ENCODE results near the gene SYTL2. TPM values are rescaled to one million over a fixed set of nuclear protein-coding genes. Genes with fewer than 3 reads are reported as not detected.

SYTL2 gene
- total RNA-seq, 2 donors from 2014 or later, result 144 to 183 TPM

DNA sequence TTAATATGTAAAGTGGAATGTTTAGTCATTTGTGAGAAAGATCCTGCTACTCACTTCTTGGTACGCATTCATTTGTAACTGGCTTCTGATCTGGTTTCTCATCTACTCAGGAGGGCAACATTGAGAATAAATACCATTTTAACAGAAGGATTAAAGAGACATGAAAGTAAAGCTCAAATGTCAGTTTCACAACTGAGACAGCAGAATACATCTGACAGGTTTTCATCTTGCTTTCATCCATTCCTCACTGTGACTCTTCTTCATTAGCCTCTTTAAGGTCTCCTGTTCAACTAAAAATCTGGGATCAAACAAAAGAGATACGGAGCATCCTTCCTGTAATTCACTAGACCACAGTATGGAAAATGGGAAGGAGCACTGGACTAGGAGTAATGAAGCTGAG is 93.5 kb downstream of the SYTL2 start:
- intact Hi-C loops (cut with DNase I), result loop anchor here in 1 of 2 donors (10.0 kb wide), 1 partner anchor 87 kb away; no protein-coding TSS in a partner anchor
- DNase-seq (ENCODE audit: low spot score), result no peak

DNA sequence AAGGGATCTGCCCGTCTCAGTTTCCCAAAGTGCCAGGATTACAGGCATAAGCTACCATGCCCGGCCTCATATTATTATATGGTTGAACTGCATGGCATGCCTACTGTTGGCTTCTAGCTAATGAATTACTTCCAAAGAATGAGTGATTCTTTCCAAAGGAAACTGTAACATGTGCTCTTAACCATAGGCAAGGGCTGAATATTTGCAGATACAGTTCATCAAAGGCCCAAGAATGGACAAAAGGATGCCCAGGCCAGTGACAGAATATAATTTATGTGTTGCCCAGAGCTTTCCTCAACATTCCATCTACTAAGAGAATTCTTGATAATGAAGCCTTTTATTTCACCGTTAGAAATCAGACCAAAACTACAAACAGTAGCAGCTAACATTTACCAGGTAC is 98.0 kb downstream of the SYTL2 start:
- intact Hi-C loops (cut with DNase I), result loop anchor here in 1 of 2 donors (10.0 kb wide), 1 partner anchor 92 kb away; no protein-coding TSS in a partner anchor
- no peak for DNase-seq (ENCODE audit: low spot score)

DNA sequence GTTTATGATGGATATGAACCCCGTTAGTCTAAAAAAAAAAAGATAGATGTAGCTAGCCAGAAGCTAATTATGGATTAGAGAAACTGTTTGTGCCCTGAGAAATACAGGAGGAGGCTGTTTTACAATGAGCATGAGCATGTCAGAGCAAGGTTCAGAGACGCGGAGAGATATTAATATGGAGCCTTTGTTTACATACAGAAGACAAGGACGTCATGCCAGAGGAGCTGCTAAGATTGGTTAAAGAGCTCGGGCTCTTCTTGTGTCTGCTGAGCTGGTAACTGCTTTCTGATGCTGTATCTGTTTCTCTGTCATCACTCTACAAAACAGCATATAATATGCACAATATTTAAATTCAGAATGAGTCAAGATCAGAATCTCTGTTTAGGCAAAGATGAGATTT is 100.0 kb downstream of the SYTL2 start:
- intact Hi-C loops (cut with DNase I), result loop anchor here in 1 of 2 donors (10.0 kb wide), 1 partner anchor 94 kb away; no protein-coding TSS in a partner anchor
- DNase-seq (ENCODE audit: low spot score), result no peak

DNA sequence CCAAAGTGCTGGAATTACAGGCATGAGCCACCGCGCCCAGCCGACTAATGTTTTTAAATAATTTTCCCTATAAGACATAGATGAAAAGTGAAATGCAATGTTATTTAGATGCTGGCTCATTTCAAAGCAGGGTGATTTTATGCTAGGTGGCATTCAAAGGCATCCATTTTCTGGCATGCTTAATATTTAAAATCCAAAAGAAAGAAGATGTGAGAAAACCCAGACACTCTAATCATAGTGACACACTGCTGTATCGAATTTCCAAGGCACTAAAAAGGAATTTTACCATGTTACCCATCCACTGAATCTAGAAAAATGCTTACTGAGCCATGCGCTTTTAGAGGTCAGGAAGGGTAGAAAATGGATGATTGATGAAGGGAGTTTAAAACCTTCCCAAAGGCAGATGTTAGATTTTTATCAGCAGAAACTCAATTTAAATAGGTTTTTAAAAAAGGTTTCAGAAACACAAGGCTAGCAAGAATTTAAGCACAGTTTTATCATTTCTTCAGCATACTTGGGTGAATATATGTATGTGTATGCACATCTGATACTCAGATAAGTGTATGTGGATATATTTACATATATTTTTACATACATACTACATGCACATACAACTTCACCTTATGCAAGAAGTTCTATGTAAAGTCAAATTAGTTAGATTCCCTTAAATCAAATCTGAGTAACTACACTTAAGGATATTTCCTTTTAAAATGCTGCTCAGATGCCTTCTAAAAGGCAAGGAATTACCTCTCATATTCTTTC is 100.8 kb downstream of the SYTL2 start:
- no peak for DNase-seq (ENCODE audit: low spot score)
- intact Hi-C loops (cut with DNase I), result loop anchor here in 1 of 2 donors (10.0 kb wide), 1 partner anchor 95 kb away; no protein-coding TSS in a partner anchor

DNA sequence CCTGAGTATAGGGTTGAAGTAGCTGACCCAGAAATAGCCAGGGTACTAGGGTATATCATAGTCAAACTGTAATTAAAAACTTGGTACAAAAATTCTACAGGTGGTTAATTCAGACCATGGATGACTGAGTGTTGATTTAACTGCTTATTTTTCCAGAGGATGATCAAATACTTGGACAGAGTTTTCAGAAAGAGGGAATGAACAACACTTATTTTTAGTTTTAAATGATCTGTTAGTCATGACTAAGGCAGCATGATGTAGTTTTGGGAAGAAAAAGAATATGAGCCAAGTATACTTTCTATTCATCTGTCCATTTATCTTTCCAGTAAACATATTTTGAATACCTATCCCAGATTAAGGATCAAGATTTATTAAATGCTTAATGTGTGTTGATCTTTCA is 105.1 kb downstream of the SYTL2 start:
- DNase-seq (ENCODE audit: low spot score), result no peak
- intact Hi-C loops (cut with DNase I), result no loop called here

DNA sequence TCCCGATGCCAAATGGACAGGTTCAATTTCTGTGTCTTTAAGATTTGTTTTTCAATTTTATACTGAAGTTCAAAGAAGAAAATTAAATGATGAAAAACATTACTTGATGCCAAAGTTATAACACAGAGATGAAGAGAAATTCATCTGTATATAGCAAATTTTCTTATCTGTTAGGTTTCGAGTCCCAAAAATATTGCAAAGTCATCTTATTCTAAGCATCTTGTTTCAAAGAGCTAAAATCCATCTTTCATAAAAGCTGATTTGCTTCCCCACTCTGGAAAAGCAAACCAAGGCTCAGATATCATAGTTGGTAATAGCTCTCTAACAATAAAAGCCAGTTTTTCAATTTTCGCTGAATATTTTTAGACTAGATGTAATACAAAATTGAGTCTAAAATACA is 106.0 kb downstream of the SYTL2 start:
- intact Hi-C loops (cut with DNase I), result no loop called here
- DNase-seq (ENCODE audit: low spot score), result no peak

DNA sequence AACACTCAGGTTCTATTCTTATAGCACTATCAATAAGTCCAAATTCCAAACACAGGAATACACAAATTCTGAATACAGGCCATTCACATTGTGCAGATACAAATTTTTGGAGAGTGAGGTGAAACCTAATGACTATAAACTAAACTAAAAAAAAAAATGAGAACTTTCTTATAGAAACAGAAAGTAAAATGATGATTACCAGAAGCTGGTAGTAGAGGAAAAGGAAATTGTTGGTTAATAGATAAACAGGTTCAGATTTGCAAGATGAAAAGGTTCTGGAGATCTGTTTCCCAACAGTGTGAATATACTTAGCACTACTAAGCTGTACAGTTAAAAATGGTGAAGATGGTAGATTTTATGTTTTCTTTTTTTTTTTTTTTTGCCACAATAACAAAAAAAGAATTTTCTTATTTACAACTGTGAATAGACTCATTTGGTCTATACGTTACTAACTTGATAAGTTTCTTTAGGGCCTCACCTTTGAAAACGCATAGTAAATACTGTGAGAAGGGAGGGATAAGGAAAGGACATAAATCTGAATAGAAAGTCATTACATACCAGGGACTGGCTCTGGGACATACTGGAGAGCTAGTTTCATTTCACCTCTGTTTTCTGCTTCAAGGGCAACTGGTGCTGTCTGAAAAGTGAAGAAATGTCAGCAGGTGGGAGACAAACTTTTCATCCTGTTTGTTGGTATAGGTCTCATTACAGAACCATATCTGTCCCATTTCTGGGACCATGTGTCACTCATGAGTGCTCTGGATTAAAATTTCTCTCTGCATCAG is 110.8 kb downstream of the SYTL2 start:
- intact Hi-C loops (cut with DNase I), result loop anchor here in 1 of 2 donors (10.0 kb wide), 1 partner anchor 115 kb away; the partner anchor contains the start of gene SYTL2
- no peak for DNase-seq (ENCODE audit: low spot score)

DNA sequence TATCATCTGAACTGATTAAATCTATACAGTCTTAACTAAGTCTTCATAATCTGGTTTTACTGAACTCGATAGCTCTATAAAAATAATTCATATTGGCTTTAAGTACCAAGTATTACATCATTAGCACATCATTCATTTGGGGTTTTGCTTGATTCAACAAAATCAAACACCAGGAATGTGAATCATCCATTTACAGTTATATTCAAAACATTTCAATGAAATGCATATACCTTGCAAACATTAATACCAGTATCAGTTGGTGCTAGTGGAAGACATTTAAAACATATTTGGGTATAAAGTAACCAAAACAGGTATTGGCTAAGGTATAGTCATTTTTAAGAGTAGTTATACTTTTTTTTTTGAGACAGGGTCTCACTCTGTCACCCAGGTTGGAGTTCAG is 112.7 kb downstream of the SYTL2 start:
- no peak for DNase-seq (ENCODE audit: low spot score)
- intact Hi-C loops (cut with DNase I), result loop anchor here in 1 of 2 donors (10.0 kb wide), 1 partner anchor 117 kb away; the partner anchor contains the start of gene SYTL2

DNA sequence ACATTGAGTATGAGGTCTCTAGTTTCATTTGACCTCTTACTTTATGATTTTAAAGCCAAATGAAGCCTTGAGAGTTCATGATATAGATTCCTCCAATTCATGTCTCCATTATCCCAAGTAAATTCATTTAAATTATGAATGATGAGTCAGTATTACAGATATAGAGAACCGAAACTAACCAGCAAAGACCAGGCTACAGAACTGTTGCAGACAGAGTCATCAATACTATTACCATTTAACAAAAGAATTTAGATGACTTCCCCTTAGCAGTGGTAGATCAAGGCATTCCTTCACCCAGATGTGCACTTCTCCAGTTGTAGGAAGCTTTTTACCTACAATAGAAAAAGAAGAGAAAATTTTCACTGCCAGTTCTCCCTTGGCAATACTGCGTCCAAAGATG is 113.2 kb downstream of the SYTL2 start:
- no peak for DNase-seq (ENCODE audit: low spot score)
- intact Hi-C loops (cut with DNase I), result loop anchor here in 1 of 2 donors (10.0 kb wide), 1 partner anchor 117 kb away; the partner anchor contains the start of gene SYTL2

DNA sequence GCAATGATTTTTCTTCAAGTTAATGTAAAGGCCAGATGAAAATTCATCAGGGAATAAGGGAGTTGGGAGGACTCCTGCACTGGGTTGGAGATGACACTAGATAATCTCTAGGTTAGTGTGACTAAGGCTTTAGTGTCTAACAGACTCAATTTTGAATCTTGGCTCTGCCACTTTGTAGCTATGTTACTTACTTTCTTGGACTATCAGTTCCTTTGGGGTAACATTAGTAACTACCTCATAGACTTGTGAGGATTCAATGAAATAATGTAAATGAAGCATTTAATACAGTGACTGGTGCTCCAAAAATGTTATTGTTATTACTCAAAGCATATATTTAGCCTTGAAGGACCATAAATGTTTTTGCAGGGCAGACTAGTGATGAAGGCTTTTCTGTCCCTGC is 115.4 kb downstream of the SYTL2 start:
- intact Hi-C loops (cut with DNase I), result loop anchor here in 1 of 2 donors (10.0 kb wide), 1 partner anchor 119 kb away; the partner anchor contains the start of gene SYTL2

DNA sequence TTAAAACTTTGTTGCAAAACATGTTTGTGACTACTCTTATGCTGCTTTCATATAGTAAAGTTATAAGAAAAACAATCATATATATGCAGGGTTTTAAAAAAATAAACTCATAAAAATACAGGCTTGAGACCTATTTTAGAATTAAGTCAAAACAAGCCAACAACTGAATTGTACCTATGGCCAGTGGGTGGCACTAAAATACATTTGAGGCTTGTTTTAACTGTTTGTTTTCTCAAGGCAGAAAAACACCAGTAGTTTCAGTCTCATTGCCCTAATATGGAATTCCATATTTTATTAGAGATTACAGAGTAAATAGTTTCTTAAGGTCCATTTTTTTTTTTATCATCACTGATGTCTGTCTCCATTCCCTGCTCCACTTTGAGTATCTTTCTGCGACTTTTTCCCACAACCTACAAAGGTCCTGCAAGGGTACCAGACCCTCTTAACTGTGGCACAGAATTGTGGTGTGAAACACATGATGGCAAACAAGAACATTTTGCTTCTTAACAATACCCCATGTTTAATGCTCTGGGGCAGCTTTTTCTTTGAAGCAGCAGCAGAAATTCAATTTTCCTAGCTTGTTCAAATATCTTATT is 116.5 kb downstream of the SYTL2 start:
- no peak for DNase-seq (ENCODE audit: low spot score)
- intact Hi-C loops (cut with DNase I), result loop anchor here in 1 of 2 donors (10.0 kb wide), 1 partner anchor 120 kb away; the partner anchor contains the start of gene SYTL2

More for the DNA sequence above, 115.4 kb downstream of the SYTL2 start:
- DNase-seq (ENCODE audit: low spot score), result no peak

DNA sequence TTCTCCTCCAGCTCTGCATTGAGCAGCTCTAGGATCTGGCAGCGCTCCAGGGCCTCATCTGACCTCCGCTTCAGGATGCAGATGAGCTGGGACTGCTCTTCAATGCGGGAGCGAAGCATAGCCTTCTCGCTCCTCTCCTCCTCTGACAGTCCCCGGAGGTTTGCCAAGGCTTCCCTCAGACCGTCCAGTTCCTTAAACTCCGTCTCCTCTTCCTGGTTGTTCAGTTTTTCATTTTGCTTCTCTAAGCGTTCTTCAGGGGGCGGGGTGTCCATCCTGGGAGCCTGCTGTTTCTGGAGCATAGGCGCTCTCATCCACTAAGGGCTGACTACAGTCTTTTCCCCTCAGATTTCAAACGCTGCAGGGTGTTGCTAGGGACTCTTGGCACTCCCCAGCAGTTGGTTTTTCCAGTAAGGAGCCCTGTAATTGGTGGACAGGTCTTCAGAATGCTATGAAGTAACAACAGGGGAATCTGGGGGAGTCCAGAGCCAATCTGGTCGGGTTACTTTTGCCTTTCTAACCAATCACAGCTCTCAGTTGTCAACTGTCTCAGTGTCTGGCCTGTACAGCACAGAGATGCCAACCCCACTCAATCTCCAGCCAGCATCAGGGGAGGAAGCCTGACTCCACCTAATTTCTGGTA is 125.0 kb downstream of the SYTL2 start, which contains the start of gene CCDC89:
Gene CCDC89, minus strand, starts transcription at position 376 of the 640 bp plus-strand sequence. Its CDS starts 65 bp downstream, at position 311.
- peak; percentile 89 for DNase-seq (ENCODE audit: low spot score)
- intact Hi-C loops (cut with DNase I), result no loop called here

DNA sequence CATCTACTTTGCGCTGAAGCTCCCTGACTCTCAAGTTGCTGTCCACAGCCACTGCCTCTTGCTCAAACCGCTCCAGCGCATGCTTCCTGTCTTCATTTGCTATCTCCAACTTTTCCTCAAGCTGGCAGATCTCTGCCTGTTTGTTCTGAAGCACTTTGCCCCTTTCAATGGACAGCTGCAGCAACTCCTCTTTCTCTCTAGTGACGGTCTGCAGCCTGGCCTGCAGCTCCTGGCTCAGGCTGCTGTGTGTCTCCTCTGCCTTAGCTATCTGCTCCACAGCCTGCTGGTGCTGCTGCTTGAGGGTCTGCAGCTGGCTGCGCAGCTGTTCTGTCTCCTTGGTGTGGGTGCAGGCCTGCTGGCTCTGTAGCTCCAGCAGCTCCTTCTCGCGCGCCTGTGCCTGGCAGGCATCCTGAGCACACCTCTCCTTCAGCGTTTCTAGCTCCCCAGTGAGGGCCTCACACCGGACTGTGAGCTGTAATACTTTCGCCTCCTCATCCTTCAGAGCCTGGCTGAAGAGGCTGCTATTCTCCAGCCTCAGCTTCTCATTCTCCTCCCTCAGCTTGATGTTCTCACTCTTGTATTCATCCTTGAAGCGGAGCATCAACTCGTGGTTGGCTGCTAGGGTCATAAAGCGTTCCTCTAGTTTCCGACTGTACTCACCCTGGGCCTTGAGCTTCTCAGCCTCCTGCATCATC is 125.7 kb downstream of the SYTL2 start:
- DNase-seq (ENCODE audit: low spot score), result peak; percentile 74
- intact Hi-C loops (cut with DNase I), result no loop called here

DNA sequence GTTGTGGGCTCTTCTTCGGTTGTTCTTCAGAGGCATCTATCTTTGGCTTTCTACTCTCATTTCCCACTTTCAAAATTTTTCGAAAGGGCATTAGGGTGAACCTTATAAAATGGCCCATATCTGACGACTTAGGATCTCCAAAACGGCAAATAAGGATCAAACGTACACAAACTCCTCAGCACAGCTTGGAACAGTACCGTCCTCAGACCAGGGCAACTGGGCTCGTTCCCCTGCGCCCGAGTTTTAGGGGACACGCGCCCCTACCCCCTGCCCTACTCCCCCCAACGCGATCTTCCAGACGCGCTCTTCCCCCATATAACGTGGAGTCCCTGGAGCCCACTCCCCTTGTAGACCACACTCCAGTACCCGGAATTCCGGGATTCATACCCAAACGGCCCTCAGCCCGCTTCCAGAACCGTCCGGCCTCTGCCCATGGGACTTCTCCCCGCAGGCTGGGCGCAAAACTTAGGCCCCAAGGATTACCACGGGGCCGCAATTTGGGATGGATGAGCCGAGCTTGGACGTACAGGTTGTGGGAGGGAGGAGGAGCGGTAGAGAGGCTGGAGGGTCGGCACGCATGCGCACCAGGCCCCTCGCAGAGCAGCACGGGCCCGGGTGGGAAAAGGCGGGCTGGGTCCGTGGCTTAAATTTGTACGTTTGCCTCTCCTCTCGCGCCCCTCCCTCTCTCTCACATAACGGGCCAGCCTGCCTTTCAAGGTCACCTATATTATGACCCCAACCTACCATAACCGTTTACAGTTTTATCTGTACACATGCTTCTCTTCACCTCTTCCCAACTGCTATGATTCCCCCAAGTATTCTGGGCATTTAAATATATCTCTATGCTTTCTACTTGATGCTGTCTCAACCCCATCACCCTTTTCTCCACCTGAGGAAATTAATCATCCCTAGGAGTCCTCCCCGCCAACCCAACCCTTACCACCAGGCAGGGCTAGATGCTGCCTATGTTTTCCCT is 128.3 kb downstream of the SYTL2 start:
- intact Hi-C loops (cut with DNase I), result no loop called here
- DNase-seq (ENCODE audit: low spot score), result peak; percentile 91

DNA sequence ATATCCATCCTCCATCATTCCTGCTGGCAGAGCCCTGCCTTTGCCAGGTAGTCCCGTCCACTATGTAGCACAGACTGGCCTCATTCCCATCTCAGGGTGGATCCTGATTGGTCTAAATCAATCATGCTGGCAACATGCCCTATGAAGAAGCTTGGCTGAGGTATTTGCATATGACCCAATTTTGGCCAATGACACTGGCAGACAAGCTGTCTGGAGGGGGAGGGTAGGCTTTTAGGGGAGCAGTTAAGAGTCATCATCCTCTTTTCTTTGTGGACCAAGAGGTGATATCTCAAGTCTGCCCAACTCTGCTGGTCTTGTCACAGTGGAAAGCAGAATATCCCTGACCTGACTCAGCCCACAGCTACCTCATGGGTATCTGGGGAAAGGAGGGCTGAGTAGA is 130.0 kb downstream of the SYTL2 start:
- DNase-seq (ENCODE audit: low spot score), result no peak
- intact Hi-C loops (cut with DNase I), result no loop called here

DNA sequence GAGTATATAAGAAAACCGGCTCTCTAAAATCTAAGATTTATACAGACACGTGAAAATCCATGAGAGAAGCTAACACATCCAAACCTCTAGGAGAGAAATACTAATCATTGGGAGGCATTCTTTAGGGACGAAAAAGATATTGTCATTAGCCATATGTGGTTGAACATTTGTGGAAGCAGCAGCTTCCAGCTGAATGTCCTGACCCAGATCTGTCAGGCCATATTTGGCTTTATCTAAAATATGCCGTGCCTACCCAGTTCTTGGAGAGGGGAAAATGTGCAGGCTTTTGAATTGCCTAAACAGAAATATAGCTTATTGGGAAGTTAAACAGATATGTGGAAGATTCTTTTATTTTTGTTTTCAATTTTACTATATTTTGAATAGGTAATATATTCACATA is 131.4 kb downstream of the SYTL2 start:
- DNase-seq (ENCODE audit: low spot score), result no peak
- intact Hi-C loops (cut with DNase I), result no loop called here

DNA sequence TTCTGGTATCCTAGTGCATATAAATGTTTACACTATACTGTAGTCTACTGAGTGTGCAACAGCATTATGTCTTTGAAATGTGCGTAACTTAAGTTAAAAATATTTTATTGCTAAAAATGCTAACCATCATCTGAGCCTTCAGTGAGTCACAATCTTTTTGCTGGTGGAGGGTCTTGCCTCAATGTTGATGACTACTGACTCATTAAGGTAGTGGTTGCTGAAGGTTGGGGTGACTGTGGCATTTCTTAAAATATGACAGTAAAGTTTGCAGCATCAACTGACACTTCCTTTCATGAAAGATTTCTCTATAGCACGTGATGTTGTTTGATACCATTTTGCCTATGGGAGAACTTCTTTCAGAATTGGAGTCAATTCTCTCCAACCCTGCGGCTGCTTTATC is 137.5 kb downstream of the SYTL2 start:
- DNase-seq (ENCODE audit: low spot score), result no peak
- intact Hi-C loops (cut with DNase I), result no loop called here
